ENCODE results near the gene RNF167.

DNA sequence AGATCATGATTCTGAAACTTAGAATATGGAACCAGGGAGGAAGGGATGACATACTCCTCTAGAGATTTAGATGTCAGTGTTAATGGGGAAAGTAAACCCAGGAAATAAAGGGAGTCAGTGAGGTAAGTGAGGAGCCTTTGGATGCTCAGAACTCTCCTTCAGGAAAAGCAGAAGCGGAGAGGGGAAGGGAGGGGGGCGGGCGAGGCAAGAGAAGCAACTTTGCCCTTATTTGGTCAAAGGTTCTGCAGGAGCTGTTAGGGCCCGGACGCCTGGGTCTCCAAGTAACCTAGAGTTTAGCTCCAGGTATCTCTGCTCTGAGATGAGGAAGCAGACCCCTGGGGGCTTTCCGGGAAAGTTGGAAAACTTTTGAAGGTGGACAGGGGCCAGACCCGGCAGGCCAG is 6.9 kb downstream of the RNF167 start:
- TF ChIP-seq, protein P1, sequence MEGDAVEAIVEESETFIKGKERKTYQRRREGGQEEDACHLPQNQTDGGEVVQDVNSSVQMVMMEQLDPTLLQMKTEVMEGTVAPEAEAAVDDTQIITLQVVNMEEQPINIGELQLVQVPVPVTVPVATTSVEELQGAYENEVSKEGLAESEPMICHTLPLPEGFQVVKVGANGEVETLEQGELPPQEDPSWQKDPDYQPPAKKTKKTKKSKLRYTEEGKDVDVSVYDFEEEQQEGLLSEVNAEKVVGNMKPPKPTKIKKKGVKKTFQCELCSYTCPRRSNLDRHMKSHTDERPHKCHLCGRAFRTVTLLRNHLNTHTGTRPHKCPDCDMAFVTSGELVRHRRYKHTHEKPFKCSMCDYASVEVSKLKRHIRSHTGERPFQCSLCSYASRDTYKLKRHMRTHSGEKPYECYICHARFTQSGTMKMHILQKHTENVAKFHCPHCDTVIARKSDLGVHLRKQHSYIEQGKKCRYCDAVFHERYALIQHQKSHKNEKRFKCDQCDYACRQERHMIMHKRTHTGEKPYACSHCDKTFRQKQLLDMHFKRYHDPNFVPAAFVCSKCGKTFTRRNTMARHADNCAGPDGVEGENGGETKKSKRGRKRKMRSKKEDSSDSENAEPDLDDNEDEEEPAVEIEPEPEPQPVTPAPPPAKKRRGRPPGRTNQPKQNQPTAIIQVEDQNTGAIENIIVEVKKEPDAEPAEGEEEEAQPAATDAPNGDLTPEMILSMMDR (IDR thresholded peaks at IDR 0.05), result no peak
- no peak for TF ChIP-seq POLR2A (IDR thresholded peaks at IDR 0.05)

Data from gastroesophageal sphincter (tissue), 3 donors.